GDM1 (cell line): Measurements from ENCODE around the gene C12orf42.
A peak's percentile ranks its signal among the peaks of the same experiment; 100 is the strongest.

Experiments
- DNase-seq: peaks from one replicate; lab custom pipeline; 2025; lab: John Stamatoyannopoulos, UW

C12orf42 gene

GRCh38 chr12:103495469-103496456 is at the start of gene C12orf42:
Gene C12orf42 (minus strand): TSS chr12:103495968. CDS start chr12:103478426, 17,542 bp downstream.
- no peak for DNase-seq

GRCh38 chr12:103542078-103542477 is 46.3 kb upstream of the C12orf42 start:
- no peak for DNase-seq

GRCh38 chr12:103540319-103540718 is 44.6 kb upstream of the C12orf42 start:
- no peak for DNase-seq

- no peak for DNase-seq
These were observed 42.6 kb upstream of the C12orf42 start for GRCh38 chr12:103538397-103538796.

- no peak for DNase-seq
These were observed 34.7 kb upstream of the C12orf42 start for GRCh38 chr12:103530307-103531066.

GRCh38 chr12:103529306-103529705 is 33.5 kb upstream of the C12orf42 start:
- DNase-seq, result no peak

- DNase-seq, result no peak
These were observed 28.6 kb upstream of the C12orf42 start for GRCh38 chr12:103524238-103524875.

GRCh38 chr12:103523771-103524170 is 28.0 kb upstream of the C12orf42 start:
- DNase-seq, result no peak

GRCh38 chr12:103520686-103521215 is 25.0 kb upstream of the C12orf42 start:
- no peak for DNase-seq

GRCh38 chr12:103519632-103520031 is 23.9 kb upstream of the C12orf42 start:
- DNase-seq, result no peak

GRCh38 chr12:103518899-103519298 is 23.1 kb upstream of the C12orf42 start:
- no peak for DNase-seq

GRCh38 chr12:103517161-103517560 is 21.4 kb upstream of the C12orf42 start:
- no peak for DNase-seq

- no peak for DNase-seq
These were observed 19.6 kb upstream of the C12orf42 start for GRCh38 chr12:103515341-103515740.

- no peak for DNase-seq
These were observed 18.1 kb upstream of the C12orf42 start for GRCh38 chr12:103513875-103514274.

GRCh38 chr12:103505371-103506236 is 9.8 kb upstream of the C12orf42 start:
- DNase-seq, result no peak

GRCh38 chr12:103504606-103505005 is 8.8 kb upstream of the C12orf42 start:
- no peak for DNase-seq

- DNase-seq, result peak; percentile 16
These were observed 8.0 kb upstream of the C12orf42 start for GRCh38 chr12:103503546-103504480.

GRCh38 chr12:103501447-103501846 is 5.7 kb upstream of the C12orf42 start:
- DNase-seq, result no peak

- DNase-seq, result no peak
These were observed 3.8 kb upstream of the C12orf42 start for GRCh38 chr12:103499571-103499970.

GRCh38 chr12:103498990-103499389 is 3.2 kb upstream of the C12orf42 start:
- no peak for DNase-seq
